Heart left ventricle (tissue), 16 donors: ENCODE data around the gene EIPR1. TPM values are rescaled to one million over a fixed set of nuclear protein-coding genes. Genes with fewer than 3 reads are reported as not detected.

Experiments used
- ATAC-seq, 4 donors: fragments of 200-7000 bp; cut with Tn5 transposase; one replicate each; pipeline ENCODE4 v1.9.1; 2020 to 2022; ENCODE audit warnings: moderate library complexity in 4 of 4, mild to moderate bottlenecking in 3 of 4, moderate number of reproducible peaks in 1 of 4
- DNase-seq, 5 donors: peaks; one replicate each; pipeline ENCODE4 v3.0.0-alpha.2; 2020
- H3K27ac ChIP-seq, 12 donors: fragments of 200-600 bp; sonication (generic) in 4 of 12; one replicate each; pipeline versions ENCODE4 v1.5.0 to v1.8.0; 2016 to 2022; ENCODE audit warnings: mild to moderate bottlenecking in 2 of 12
- H3K27me3 ChIP-seq, 9 donors: fragments of 200-600 bp; sonication (generic) in 2 of 9; one replicate each; pipeline versions ENCODE4 v1.5.1 to v1.8.0; 2016 to 2022; ENCODE audit warnings: mild to moderate bottlenecking in 3 of 9
- H3K36me3 ChIP-seq, 9 donors: fragments of 200-600 bp; sonication (generic) in 2 of 9; one replicate each; pipeline versions ENCODE4 v1.5.0 to v1.8.0; 2018 to 2022; ENCODE audit warnings: mild to moderate bottlenecking in 2 of 9
- H3K4me1 ChIP-seq, 12 donors: fragments of 200-600 bp; sonication (generic) in 4 of 12; one replicate each; pipeline versions ENCODE4 v1.5.0 to v1.8.0; 2016 to 2022; ENCODE audit warnings: mild to moderate bottlenecking in 3 of 12
- H3K4me3 ChIP-seq, 12 donors: fragments of 200-600 bp; sonication (generic) in 4 of 12; one replicate each; pipeline versions ENCODE4 v1.5.0 to v1.8.0; 2017 to 2022; ENCODE audit warnings: mild to moderate bottlenecking in 9 of 12, moderate library complexity in 4 of 12
- H3K9me3 ChIP-seq, 12 donors: fragments of 200-600 bp; sonication (generic) in 4 of 12; one replicate each; pipeline versions ENCODE4 v1.5.0 to v1.8.0; 2016 to 2022; ENCODE audit warnings: mild to moderate bottlenecking in 1 of 12
- POLR2A ChIP-seq, 2 donors: fragments of 450-650 bp; IDR thresholded peaks; one replicate each; pipeline ENCODE4 v1.6.1; 2017; ENCODE audit warnings: antibody characterized with exemption in 2 of 2, mild to moderate bottlenecking in 2 of 2, moderate library complexity in 2 of 2
- WGBS, 4 donors: extraction: QIAGEN DNeasy Blood & Tissue Kit in 2 of 4; methylation state at CpG; one replicate each; pipeline versions ENCODE4 v1.1.5 to v1.1.7; 2013 to 2018; 5-methylcytosine and 5-hydroxymethylcytosine counted together
- intact Hi-C, 10 donors: fragments of 100-400 bp; cut with DNase I; formaldehyde crosslinking; loops; one replicate each; pipeline versions ENCODE4 v1.11.1 to v1.14.2; 2022
- polyA plus RNA-seq, 2 donors: library from polyadenylated mRNA; stranded (reverse); fragments of 200-250 nt; gene quantifications; one replicate each; pipeline ENCODE4 v1.2.3, GENCODE V29; 2013
- total RNA-seq, 9 donors: library from RNA; depleted of rRNA in 2 of 9; stranded (reverse); fragments of >200 nt in 2 of 9; fragmentation: NEBNext Ultra II Directional in 3 of 9; extraction: Animal tissue kit (Norgen Biotek cat#: 25700) in 3 of 9; gene quantifications; one replicate each; pipeline versions ENCODE4 v1.1.0 to v1.2.4, GENCODE V29; 2016 to 2023
- TF ChIP-seq, protein P1 (sequence below), 12 donors: fragments of 200-600 bp; sonication (generic) in 4 of 12; IDR thresholded peaks; one replicate each; pipeline versions ENCODE4 v1.5.0 to v1.8.0; 2018 to 2022; ENCODE audit warnings: antibody characterized with exemption in 12 of 12, mild to moderate bottlenecking in 5 of 12
- donor health status: ischemic (EF 13 %, LVEDD 7.1; RV severe dilation, severe dysfunction).
- donor health status: healthy with polysubstance abuse.
- donor health status: DM: no; HTN: yes; CAD: no.
- donor health status: DM: no; HTN: no; CAD: no.
- donor health status: ischemic (EF 25% LVEDD 6.9; RV normal size, moderate dysfunction).
- donor health status: ischemic (EF 25% LVEDD 5.7; RV mildly dilated, moderate dysfunction).
- donor health status: healthy.
- donor health status: DM: yes; HTN: yes; CAD: no.
- donor health status: ischemic (EF 35%, LVEDD 5.7; RV mildly dilated, moderate dysfunction).
- donor health status: nonischemic (EF 11% LVEDD 7.7; RV severe dilation, severe dysfunction).
- donor health status: DM: yes; HTN: yes; CAD: no.
- donor health status: PGD.
- donor health status: ischemic (EF 29% LVEDD 5.4; RV normal size, mild dysfunction).
- donor health status: nonischemic (EF 23%, LVEDD 6.1; RV moderate dilation, normal function).

Gene EIPR1
- total and polyA plus RNA-seq, 11 donors, result 7.9 to 26.1 (median 13.3) TPM

DNA sequence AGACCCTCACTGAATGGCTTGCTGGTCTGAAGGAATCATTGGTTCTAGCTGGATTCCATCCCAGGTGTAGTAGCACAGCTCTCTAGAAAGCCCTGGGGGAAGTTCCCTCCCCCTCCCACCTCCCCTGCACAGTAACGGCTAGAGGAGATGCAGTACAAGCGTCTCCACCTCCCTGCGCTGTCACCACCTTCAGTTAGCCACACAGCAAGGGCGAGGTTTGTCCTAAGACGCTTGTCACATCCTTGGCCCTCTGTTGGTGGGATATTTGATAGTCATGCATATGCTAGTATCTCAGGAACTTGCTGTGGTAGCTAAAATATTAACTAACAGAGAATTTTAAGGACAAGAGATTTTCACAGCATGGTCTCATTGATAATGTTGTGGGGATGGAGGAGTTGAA, 21.2 kb upstream of the EIPR1 start:
- no peak for DNase-seq
- intact Hi-C loops, result no loop called here
- H3K27me3 ChIP-seq, result no peaks in the 10 kb centered on the region
- H3K36me3 ChIP-seq, result peaks cover 0 to 67% (median 30%) of the 10 kb centered on the region in 9 donors
- ATAC-seq, result no peak
- H3K27ac ChIP-seq, result no peak overlapping the region
- no peak for TF ChIP-seq POLR2A (IDR thresholded peaks at IDR 0.05)
- TF ChIP-seq, protein P1, sequence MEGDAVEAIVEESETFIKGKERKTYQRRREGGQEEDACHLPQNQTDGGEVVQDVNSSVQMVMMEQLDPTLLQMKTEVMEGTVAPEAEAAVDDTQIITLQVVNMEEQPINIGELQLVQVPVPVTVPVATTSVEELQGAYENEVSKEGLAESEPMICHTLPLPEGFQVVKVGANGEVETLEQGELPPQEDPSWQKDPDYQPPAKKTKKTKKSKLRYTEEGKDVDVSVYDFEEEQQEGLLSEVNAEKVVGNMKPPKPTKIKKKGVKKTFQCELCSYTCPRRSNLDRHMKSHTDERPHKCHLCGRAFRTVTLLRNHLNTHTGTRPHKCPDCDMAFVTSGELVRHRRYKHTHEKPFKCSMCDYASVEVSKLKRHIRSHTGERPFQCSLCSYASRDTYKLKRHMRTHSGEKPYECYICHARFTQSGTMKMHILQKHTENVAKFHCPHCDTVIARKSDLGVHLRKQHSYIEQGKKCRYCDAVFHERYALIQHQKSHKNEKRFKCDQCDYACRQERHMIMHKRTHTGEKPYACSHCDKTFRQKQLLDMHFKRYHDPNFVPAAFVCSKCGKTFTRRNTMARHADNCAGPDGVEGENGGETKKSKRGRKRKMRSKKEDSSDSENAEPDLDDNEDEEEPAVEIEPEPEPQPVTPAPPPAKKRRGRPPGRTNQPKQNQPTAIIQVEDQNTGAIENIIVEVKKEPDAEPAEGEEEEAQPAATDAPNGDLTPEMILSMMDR (IDR thresholded peaks at IDR 0.05), result no peak
- peaks cover 0 to 32% (median 18%) of the 10 kb centered on the region in 12 donors for H3K9me3 ChIP-seq
- 82 to 92% (median 87%) methylated on average over 5 of the region's 5 CpGs for WGBS, 4 donors
- H3K4me3 ChIP-seq, result no peak overlapping the region
- H3K4me1 ChIP-seq, result peaks cover 3 to 26% (median 17%) of the 10 kb centered on the region in 12 donors

DNA sequence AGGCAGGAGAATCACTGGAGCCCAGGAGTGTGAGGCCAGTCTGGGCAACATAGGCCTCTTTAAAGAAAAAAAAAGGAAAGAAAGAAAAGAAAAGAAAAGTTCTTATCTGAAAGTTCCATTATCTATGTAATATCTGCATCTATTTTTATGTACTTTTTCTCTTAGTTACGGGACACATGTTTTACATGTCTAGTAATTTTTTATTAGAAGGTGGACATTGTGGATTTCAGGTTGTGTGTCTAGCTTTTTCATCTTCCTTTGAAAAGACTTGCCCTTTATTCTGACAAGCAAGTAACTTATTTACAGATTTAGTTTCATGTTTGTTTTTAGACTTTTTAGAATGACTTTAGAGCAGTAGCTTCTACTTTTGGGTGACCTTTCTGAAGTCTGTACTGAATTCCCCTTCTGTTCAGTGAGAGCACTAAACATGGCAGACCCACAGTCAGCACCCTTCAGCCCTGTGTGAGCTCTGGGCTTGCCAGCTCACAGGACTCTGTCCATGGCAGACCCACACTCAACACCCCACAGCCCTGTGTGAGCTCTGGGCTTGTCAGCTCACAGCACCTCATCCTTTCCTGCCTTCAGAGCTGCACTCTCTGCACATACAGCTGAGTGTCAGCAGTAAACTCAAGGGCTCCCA, 19.4 kb upstream of the EIPR1 start:
- DNase-seq, result no peak
- Histone ChIP-seq H3K9me3 (peaks cover 0 to 32% (median 18%) of the 10 kb centered on the region in 12 donors), H3K36me3 (peaks cover 0 to 65% (median 32%) of the 10 kb centered on the region in 9 donors), H3K27ac (no peak overlapping the region), H3K27me3 (no peaks in the 10 kb centered on the region), H3K4me1 (peaks cover 3 to 26% (median 17%) of the 10 kb centered on the region in 12 donors), H3K4me3 (no peak overlapping the region)
- TF ChIP-seq POLR2A (IDR thresholded peaks at IDR 0.05), result no peak
- TF ChIP-seq, protein P1 (IDR thresholded peaks at IDR 0.05), result no peak
- no peak for ATAC-seq
- intact Hi-C loops, result no loop called here
- 93 to 100% (median 98%) methylated on average over 1 of the region's 1 CpG for WGBS, 4 donors

DNA sequence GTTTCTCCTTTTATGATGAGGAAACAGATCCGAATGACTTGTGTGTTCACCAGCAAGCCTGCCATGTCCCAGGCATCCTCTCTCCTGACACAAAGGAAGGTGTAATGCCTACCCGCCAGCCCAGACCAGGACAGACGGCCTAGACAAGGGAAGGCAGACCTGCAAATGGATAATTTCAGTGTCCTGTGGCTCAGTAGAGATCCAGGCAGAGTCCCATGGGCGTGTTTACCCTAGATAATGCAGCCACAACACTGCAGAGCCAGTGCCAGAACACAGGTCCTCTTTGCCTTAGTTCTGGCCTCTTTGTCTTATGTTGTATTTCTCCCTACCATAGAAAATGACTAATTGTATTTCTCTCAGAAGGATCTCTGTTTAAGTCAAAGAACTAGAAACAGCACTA, 14.6 kb upstream of the EIPR1 start:
- 91 to 95% (median 93%) methylated on average over 4 of the region's 4 CpGs for WGBS, 4 donors
- Histone ChIP-seq H3K4me1 (no peaks in the 10 kb centered on the region), H3K4me3 (no peak overlapping the region), H3K36me3 (peaks cover 4 to 82% (median 60%) of the 10 kb centered on the region in 9 donors), H3K27ac (no peak overlapping the region), H3K27me3 (no peaks in the 10 kb centered on the region), H3K9me3 (peaks cover 0 to 26% (median 16%) of the 10 kb centered on the region in 12 donors)
- intact Hi-C loops, result no loop called here
- DNase-seq (no peak), ATAC-seq (no peak)
- TF ChIP-seq POLR2A (IDR thresholded peaks at IDR 0.05), result no peak
- TF ChIP-seq, protein P1 (IDR thresholded peaks at IDR 0.05), result no peak

DNA sequence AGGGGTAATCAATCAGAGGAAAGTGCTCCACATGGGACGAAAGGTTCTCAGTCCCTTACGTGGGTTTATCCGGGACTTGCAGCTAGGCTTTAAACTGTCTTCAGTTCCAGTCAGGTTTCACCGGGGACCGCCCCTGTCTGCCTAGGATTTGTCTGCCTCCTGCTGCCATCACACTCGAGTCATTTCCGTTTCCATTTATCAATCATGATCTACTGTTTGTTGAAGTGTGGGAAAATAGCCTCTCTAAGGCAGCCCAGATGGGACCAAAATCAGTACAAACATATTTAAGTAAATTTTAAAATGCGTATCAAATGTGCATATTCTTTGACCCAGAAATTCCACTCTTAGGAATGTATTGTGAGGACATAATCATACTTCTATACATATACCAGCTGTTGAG, 12.4 kb upstream of the EIPR1 start:
- WGBS, 4 donors, result 92 to 97% (median 93%) methylated on average over 8 of the region's 8 CpGs
- DNase-seq, result no peak
- Histone ChIP-seq H3K27me3 (no peaks in the 10 kb centered on the region), H3K36me3 (peaks cover 4 to 90% (median 56%) of the 10 kb centered on the region in 9 donors), H3K4me3 (no peak overlapping the region), H3K27ac (no peak overlapping the region), H3K9me3 (peaks cover 0 to 4% (median 0%) of the 10 kb centered on the region in 12 donors), H3K4me1 (no peaks in the 10 kb centered on the region)
- intact Hi-C loops, result no loop called here
- ATAC-seq, result no peak
- TF ChIP-seq POLR2A (IDR thresholded peaks at IDR 0.05), result no peak
- TF ChIP-seq, protein P1 (IDR thresholded peaks at IDR 0.05), result no peak
